Cortex of kidney (tissue), 1 donor: Measurements from ENCODE around the gene ANKUB1.

ENCODE experiments used
- DNase-seq: peaks from one replicate; lab custom pipeline; 2025; lab: John Stamatoyannopoulos, UW

Gene ANKUB1

GRCh38 chr3:149809699-149810098 lies 17.3 kb upstream of the ANKUB1 start:
- no peak for DNase-seq

- no peak for DNase-seq
Observed at GRCh38 chr3:149808209-149808829, 16.0 kb upstream of the ANKUB1 start.

DNA sequence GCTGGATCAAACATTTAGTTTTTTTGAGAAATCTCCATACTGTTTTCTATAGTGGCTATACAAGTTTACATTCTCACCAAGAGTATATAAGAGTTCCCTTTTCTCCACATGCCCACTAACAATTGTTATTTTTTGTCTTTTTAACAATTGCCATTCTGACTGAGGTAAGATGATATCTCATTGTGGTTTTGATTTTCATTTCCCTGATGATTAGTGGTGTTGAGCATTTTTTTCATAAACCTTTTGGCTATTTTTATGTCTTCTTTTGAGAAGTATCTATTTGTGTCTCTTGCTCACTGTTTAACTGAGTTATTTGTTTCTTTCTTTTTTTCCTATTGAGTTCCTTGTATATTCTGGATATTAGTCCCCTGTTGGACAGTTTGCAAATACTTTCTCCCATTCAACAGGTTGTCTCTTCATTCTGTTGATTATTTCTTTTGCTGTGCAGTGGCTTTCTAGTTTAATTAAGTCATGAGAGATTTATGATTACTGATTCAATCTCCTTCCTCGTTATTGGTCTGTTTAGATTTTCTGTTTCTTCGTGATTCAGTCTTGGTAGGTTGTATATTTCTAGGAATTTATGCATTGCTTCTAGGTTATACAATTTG lies 13.9 kb upstream of the ANKUB1 start:
- no peak for DNase-seq

DNA sequence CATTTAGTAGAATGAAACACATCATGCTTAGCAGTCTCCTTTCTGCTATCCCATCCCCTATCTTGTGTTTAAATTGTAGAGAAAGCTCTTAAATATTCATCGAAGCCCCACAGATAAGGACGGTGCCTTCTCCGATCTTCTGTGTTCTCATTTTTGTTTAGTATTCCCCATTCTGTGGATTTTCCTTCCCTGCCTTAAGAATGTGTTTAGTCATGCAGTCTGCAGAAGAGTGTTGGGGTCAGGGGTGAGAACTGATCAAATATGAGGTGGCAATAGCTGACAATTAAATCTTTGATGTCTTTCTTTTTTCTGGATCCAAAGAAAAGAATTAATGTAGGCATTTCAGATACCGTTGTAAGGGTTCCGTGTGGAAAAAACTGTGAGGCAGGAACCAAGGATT lies 9.3 kb upstream of the ANKUB1 start:
- no peak for DNase-seq

DNA sequence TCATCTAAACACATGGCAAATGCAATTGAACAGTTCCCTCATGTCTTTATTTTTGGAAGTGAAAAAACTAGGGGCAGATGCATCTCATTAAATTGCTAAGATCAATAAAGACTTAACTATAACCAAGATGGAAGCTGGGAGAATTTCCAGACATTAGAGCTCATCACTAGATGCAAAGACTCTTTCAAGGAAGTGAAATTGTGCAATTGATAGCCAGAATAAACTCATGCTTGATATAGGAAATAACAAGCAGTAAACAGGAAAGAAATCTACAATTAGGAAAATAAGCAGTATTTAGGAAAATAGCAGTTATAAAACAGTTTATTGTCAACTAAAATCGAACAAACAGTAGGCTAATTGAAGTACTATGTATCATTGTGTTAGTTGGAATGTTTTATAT lies 8.8 kb upstream of the ANKUB1 start:
- no peak for DNase-seq

DNA sequence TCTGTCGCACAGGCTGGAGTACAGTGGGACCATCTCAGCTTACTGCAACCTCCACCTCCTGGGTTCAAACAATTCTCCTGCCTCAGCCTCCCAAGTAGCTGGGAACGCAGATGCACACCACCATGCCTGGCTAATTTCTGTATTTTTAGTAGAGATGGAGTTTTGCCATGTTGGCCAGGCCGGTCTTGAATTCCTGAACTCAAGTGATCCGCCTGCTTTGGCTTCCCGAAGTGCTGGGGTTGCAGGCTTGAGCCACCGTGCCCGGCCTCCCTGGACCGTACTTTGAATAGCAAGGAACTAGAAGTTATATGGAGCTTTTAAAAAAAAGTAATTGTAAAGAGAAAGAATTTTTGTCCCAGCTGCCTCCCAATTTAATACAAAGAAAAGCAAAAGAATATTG lies 8.3 kb upstream of the ANKUB1 start:
- no peak for DNase-seq

DNA sequence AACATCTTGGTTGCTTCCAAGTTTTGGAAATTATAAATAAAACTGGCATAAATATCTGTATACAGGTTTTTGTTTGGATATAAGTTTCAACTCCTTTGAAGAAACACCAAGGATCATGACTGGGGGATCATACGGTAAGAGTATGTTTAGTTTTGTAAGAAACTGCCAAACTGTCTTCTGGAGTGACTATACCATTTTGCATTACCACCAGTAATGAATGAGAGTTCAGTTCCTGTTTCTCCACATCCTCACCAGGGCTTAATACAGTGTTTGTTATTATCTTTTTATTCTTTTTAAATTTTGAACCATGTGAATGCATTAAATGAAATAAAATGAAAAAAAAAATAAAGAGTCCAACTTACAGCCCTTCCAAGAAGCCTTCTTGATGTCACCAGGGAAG lies 3.7 kb upstream of the ANKUB1 start:
- no peak for DNase-seq

DNA sequence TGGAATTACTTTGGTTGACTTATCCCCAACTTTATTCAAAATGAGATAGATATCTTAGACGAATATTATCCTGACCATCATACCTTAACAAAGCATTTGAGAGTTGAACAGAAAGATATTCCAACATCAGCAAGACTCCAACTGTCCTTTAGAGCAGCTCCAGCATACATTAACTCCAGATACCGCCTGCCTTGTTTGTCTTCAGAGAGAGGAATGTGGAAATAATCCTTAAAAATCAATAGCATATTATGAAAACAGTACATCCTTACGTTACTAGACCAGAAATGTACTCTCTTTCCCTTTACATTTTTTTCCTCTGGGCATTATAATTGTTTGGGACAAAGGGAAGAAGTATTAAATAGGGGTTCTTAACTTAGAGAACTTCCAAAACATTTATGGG lies 1.7 kb downstream of the ANKUB1 start:
- DNase-seq = no peak

GRCh38 chr3:149790268-149790667 lies 2.1 kb downstream of the ANKUB1 start:
- DNase-seq = no peak

DNA sequence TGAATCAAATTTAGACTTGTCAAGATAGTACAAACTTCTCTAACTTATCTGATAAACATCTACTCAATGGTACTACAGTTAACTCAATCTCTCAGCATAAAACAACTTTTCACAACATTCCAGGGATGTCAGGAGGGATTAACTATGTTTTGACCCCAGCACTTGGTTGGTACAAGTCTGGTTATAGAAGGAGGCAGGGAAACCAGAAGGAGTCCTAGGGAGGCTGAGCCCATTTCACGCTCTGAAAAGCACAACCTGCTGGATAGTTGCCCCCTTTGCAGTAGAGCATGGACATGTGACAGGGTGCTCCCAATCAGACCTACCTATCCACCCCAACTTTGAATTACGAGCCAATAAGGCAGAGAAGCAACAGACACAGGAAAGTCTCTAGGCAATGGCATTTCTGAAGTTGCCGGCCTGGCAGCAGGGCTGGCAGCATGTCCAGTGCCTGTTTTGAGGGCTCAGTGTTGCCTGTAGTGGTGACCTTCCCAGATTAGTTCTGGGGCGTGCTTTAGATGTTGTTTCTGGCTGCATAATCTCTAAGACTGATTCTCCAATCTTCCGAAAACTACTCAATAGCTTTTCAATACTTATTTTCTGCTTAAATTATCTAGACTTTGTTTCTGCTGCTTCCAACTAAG lies 8.2 kb downstream of the ANKUB1 start:
- DNase-seq = no peak

DNA sequence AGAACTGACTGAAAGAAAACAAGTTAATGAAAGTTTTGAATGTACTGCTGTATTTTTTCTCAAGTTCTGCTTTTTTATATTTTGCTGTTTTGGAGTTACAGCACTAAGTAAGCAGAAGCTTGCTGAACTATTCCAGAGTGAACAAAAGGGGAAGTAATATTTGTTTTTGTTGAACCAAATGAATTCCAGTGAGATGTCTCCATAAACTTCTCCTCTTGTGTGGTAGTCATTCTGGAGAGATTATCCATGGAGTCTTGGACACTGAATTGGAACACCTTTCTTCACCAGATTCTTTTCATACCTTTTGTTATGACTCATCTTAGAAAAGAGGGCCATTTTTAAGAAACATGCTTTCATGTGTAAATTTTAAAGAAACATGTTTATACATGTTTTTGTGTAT lies 8.8 kb downstream of the ANKUB1 start:
- DNase-seq = no peak

DNA sequence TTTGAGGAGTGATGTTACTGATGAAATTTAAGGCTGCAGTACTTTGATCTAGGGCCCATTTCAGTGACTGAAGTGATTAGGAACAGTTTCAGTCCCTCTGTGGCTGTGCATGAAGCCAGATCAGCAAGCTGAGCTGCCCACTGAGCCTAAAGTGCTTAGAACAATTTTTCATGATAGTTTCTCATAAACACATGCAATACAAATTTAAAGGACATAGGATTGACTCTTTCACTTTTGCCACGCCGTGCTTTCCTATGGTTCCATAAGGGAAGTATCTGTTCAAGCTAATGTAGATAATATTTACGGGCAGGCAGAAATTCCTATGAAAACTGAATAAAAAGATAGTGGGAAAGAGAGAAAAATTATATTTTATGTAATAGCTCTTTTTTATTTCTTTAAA lies 10.6 kb downstream of the ANKUB1 start:
- DNase-seq = no peak

GRCh38 chr3:149781211-149781610 lies 11.1 kb downstream of the ANKUB1 start:
- DNase-seq = no peak

GRCh38 chr3:149777414-149778214 lies 14.7 kb downstream of the ANKUB1 start:
- DNase-seq = no peak

GRCh38 chr3:149776170-149776569 lies 16.2 kb downstream of the ANKUB1 start:
- DNase-seq = no peak

DNA sequence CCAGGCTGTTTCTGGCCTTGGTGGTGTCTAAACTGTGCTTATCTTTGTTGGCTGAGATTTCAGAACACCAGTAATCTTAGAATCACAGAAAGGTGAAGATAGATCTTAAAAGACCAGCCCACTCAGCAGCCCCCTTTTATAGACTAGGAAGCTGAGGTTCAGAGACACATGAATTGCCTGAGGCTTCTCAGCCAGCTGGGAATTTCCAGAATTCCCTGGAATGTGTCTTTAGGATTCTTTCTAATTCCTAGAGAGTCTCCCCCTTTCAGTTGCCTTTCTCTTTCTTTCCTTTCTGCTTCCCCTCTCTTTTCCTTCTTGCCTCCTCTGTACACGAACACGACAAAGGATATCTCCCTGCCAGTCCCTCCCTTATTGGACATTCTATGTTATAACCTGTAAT lies 19.5 kb downstream of the ANKUB1 start:
- no peak for DNase-seq

DNA sequence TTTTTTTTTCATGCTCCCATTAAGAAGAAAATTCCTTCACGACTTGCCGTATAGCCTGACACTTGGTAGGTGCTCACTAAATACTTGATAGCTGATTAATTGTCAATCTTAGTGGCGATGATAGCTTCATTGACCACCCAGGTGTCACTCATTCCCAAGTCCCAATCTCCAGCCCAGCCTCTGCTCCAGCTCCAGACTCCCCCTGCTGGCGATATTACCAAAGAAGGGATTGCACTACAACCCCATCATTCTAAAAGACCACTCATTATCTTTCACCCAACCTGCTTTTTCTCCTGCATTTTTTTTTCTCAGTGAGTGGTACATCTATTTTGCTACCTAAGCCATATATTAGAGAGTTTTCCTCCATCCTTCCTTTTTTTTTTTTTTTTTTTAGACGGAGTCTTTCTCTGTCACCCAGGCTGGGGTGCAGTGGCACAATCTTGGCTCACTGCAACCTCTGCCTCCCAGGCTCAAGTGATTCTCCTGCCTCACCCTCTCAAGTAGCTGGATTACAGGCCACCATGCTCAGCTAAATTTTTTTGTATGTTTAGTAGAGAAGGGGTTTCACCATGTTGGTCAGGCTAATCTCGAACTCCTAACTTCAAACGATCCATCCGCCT lies 20.6 kb downstream of the ANKUB1 start:
- DNase-seq = no peak

DNA sequence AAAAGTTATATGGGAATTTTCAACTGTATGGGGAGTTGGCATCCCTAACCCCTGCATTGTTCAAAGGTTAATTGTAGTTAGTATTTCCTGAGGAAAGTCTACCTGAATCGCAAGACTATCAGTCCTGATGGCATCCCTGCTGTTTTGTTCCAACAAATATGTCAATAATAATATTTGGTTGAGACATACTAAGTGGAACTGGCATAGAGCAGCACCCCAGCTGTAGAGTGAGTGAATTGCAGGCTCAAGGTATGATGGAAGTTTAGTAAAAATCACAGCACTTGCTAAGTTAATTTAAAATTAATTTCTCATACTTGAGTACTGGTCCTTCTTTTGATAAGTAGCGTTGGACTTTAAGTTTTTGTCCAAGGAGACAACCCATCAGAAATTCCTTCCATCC lies 22.1 kb downstream of the ANKUB1 start:
- DNase-seq = no peak

DNA sequence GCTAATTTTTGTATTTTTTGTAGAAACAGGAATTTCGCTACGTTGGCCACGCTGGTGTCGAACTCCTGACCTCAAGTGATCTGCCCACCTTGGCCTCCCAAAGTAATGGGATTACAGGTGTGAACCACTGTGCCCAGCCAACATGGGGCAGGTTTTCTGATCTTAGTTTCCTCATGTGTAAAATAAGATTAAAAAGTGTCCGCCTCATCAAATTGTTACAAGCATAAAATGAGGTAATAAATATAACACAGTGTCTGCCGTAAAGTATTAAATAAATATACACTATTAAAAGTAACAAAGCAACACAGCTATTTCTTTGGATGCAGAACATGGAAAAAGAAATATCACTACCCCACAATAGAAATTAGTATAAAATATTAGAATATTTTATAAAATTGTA lies 23.6 kb downstream of the ANKUB1 start:
- no peak for DNase-seq

DNA sequence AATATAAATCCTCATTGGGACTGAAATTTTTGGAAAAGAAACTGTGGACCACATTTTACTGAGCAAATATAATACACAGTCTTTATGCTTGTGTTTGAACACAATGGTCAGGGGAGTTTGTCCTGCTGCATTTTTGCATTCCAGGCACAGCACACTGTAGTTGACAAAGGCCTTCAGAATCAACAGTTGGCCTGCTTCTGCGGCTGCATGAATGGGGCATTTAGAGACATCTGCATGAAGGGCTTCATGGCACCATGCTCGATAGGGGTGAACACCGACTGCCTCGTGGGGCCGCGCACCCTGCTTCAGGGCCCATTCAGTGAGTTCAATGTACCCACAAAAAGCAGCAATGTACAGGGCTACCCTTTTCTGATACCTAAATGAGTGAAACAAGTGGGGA lies 24.6 kb downstream of the ANKUB1 start:
- no peak for DNase-seq

DNA sequence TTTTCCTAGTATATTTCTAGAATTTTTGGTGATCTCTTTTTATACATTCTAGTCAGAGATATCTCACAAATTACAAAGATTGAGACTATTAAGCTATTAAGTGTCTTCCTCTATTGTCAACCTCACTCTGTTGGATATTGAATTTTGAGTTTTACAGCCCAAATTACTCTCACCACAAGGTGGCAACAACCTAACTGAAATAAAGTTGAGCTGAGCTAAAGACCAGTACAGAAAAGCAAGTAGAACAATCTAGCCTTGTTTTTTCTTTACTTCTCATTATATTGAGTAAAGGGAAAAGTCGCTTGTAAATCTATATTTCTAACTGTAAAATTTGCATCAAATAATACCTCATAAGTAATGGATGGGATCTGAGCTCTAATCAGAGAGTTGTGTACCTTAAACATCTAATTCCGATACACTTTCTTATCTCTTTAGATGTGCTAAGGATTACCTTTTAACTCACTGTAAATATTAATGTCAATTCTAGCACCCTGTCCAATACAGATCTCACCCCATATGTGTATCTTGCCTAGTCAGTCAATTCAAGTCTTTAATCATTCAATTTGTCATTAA lies 26.5 kb downstream of the ANKUB1 start:
- DNase-seq = no peak

DNA sequence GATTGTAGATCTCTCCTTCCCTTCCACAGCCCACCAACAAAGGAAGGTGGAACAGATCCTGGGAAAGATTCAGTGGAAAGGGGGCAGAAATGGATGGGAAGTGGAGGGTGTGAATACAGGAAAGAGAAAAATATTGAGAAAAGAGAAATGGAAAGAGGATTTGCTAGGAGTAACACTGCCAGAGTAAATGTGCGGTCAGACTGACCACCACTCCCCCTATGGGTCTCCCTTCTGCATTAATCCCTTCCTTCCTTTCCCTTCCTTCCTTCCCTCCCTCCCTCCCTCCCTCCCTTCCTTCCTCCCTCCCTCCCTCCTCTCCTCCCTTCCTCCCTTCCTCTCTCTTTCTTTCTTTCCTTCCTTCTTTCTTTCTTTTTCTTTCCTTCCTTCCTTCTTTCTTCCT lies 28.1 kb downstream of the ANKUB1 start:
- DNase-seq = no peak
